Progenitor cell of endocrine pancreas (in vitro differentiated cells): ENCODE results near the gene LARP1. TPM values are rescaled to one million over a fixed set of nuclear protein-coding genes. Genes with fewer than 3 reads are reported as not detected.

Experiments
- DNase-seq: peaks from one replicate; pipeline ENCODE4 v3.0.0; 2021; ENCODE audit warnings: low spot score; ENCODE audit not compliant: unreplicated experiment
- H3K27ac Mint-ChIP-seq: 2 replicates; pipeline ENCODE4 v1.8.0; 2021; ENCODE audit warnings: mild to moderate bottlenecking, moderate library complexity, mixed read lengths
- H3K27me3 Mint-ChIP-seq: 2 replicates; pipeline ENCODE4 v1.8.0; 2021; ENCODE audit warnings: mixed read lengths
- H3K36me3 Mint-ChIP-seq: 2 replicates; pipeline ENCODE4 v1.8.0; 2022; ENCODE audit warnings: mixed read lengths; ENCODE audit not compliant: insufficient read depth
- H3K4me1 Mint-ChIP-seq: 2 replicates; pipeline ENCODE4 v1.8.0; 2021; ENCODE audit warnings: low read depth, mixed read lengths
- H3K4me3 Mint-ChIP-seq: 2 replicates; pipeline ENCODE4 v1.8.0; 2021; ENCODE audit warnings: low read depth, mild to moderate bottlenecking, moderate library complexity, mixed read lengths
- H3K9me3 Mint-ChIP-seq: 2 replicates; pipeline ENCODE4 v1.8.0; 2021; ENCODE audit warnings: low read depth, mixed read lengths
- total RNA-seq: library from RNA; stranded (reverse); gene quantifications from 2 replicates; pipeline ENCODE4 v1.2.1, GENCODE V29; 2021
- TF ChIP-seq, protein P1 (sequence below): fragments of 200-600 bp; sonication (generic); IDR thresholded peaks from one replicate; pipeline ENCODE4 v1.5.0; 2021; ENCODE audit warnings: antibody characterized with exemption, mild to moderate bottlenecking; ENCODE audit not compliant: unreplicated experiment

LARP1 gene
- total RNA-seq, 1 donor from 2014 or later = 225 TPM

DNA sequence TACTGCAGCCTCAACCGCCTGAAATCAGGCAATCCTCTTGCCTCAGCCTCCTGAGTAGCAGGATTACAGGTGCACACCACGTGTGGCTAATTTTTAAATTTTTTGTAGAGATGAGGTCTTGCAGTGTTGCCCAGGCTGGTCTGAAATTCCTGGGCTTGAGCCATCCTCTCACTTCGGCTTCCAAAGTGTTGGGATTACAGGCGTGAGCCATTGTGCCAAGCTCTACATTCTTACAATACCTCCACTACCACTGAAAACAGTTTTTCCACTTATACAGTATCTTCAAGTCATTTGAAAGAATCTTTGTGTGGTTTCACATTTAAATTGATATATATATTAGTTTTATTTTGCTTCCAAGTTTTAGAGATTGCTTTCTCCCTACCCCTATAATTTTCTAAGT is 42.6 kb downstream of the LARP1 start:
- no peaks in the 10 kb centered on the region for H3K9me3 Mint-ChIP-seq
- TF ChIP-seq, protein P1, sequence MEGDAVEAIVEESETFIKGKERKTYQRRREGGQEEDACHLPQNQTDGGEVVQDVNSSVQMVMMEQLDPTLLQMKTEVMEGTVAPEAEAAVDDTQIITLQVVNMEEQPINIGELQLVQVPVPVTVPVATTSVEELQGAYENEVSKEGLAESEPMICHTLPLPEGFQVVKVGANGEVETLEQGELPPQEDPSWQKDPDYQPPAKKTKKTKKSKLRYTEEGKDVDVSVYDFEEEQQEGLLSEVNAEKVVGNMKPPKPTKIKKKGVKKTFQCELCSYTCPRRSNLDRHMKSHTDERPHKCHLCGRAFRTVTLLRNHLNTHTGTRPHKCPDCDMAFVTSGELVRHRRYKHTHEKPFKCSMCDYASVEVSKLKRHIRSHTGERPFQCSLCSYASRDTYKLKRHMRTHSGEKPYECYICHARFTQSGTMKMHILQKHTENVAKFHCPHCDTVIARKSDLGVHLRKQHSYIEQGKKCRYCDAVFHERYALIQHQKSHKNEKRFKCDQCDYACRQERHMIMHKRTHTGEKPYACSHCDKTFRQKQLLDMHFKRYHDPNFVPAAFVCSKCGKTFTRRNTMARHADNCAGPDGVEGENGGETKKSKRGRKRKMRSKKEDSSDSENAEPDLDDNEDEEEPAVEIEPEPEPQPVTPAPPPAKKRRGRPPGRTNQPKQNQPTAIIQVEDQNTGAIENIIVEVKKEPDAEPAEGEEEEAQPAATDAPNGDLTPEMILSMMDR = no peak
- H3K36me3 Mint-ChIP-seq = peaks cover 26% of the 10 kb centered on the region
- H3K4me1 Mint-ChIP-seq = peaks cover 13% of the 10 kb centered on the region
- no peak overlapping the region for H3K27ac Mint-ChIP-seq
- no peaks in the 10 kb centered on the region for H3K27me3 Mint-ChIP-seq
- DNase-seq = no peak
- H3K4me3 Mint-ChIP-seq = no peak overlapping the region

DNA sequence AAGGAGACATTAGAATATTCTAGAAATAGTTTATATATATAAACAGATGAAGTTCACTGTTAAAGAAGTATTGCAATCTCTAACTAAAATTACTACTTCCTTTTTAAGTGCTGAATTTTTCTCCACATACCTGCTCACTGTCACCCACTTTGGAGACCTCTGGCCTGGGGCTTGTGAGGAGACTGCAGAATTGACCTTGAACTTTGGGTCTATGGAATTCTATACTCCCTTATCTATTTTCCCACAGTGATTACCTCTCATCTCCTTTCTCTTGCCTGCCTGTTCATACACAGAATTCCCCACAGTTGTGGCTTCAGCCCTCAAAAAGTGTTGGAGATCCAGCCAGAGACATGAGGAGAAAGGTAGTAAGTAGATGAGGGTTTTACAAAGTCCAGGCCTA is 45.4 kb downstream of the LARP1 start:
- Mint-ChIP-seq H3K36me3 (peaks cover 31% of the 10 kb centered on the region), H3K9me3 (no peaks in the 10 kb centered on the region), H3K4me3 (no peak overlapping the region), H3K4me1 (no peaks in the 10 kb centered on the region), H3K27me3 (no peaks in the 10 kb centered on the region), H3K27ac (no peak overlapping the region)
- TF ChIP-seq, protein P1 = no peak
- DNase-seq = no peak

DNA sequence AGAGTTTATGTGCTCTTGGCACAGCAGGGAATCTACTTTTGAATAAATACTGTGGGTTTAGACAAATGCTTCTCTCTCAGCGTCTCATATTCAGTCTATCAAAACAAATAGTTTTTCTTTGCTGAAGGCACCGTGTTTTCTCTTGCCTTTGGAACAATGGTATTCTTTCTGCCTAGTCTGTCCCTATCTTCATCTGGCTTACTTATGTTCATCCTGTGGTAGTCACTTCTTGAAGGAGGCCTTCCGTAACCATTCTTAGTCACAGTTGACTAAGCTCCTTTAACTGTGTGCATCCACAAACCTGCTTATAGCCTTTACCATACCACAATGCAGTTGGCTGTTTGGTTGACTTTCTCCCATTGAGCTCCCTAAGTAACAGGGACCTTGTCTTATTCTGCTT is 45.9 kb downstream of the LARP1 start:
- peaks cover 31% of the 10 kb centered on the region for H3K36me3 Mint-ChIP-seq
- no peak overlapping the region for H3K27ac Mint-ChIP-seq
- no peaks in the 10 kb centered on the region for H3K27me3 Mint-ChIP-seq
- H3K9me3 Mint-ChIP-seq = no peaks in the 10 kb centered on the region
- no peak for DNase-seq
- H3K4me3 Mint-ChIP-seq = no peak overlapping the region
- TF ChIP-seq, protein P1 = no peak
- no peaks in the 10 kb centered on the region for H3K4me1 Mint-ChIP-seq

DNA sequence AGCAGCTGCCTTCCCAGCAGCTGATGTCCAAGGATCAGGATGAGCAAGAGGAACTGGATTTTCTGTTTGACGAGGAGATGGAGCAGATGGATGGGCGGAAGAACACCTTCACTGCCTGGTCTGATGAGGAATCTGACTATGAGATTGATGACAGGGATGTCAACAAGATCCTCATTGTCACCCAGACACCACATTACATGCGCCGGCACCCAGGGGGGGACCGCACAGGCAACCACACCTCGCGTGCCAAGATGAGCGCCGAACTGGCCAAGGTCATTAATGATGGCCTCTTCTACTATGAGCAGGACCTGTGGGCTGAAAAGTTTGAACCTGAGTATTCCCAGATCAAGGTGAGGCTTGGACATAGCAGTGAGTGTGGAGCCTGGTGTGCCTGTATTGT is 46.9 kb downstream of the LARP1 start:
- Mint-ChIP-seq H3K4me3 (no peak overlapping the region), H3K9me3 (no peaks in the 10 kb centered on the region), H3K27ac (no peak overlapping the region), H3K36me3 (peaks cover 27% of the 10 kb centered on the region), H3K27me3 (no peaks in the 10 kb centered on the region), H3K4me1 (no peaks in the 10 kb centered on the region)
- no peak for DNase-seq
- TF ChIP-seq, protein P1 = no peak

DNA sequence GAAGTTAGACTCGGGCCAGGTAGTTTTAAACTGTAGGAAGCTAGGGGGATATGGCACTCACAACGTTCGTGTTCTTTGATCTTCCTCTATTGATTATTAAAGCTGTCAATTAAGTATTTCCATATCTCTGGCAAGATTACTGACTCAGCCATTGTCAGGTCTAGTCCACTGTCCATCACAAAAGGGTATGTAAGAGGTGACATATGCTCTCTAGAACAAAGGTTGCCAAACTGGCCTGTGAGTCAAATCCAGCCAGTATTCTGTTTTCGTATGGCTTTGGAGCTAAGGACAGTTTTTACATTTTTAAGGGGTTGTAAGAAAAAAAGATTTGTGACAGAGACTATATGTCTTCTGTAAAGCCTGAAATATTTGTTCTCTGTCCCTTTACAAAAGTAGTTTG is 51.0 kb downstream of the LARP1 start:
- no peaks in the 10 kb centered on the region for H3K27me3 Mint-ChIP-seq
- no peaks in the 10 kb centered on the region for H3K4me1 Mint-ChIP-seq
- H3K4me3 Mint-ChIP-seq = no peak overlapping the region
- no peak for DNase-seq
- TF ChIP-seq, protein P1 = no peak
- no peaks in the 10 kb centered on the region for H3K9me3 Mint-ChIP-seq
- peaks cover 32% of the 10 kb centered on the region for H3K36me3 Mint-ChIP-seq
- no peak overlapping the region for H3K27ac Mint-ChIP-seq
